ENCODE results near the gene POLR2I.

Gene POLR2I

DNA sequence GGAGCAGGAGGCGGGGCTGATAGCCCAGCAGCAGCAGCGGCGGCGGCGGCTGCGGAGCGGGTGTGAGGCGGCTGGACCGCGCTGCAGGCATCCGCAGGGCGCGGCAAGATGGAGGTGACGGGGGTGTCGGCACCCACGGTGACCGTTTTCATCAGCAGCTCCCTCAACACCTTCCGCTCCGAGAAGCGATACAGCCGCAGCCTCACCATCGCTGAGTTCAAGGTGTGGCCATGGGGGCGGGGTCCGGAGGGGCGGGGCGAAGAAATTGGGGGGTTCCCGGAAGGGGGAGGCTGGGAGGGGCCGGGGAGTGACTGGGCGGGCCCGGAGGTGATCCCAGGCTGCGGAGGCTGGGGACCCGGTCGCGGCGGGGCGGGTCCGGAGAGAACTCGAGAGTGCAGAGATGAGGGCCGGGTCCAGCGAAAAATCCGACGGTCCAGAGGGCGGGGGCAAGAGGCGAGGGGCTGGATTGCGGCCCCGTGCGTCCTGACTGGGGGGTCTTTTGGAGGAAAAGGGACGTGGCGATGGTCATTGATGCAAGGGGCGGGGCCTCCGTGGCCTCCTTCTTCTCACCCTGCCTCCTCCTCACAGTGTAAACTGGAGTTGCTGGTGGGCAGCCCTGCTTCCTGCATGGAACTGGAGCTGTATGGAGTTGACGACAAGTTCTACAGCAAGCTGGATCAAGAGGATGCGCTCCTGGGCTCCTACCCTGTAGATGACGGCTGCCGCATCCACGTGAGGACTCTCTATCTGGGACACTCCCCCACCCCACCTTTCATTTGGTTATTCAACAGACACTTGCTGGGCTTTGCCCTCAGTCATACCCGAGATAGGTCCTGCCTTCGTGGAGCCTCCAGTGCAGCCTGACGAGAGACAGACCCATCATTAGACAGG is 1.0 kb upstream of the POLR2I start, which contains the start of gene TBCB:
Gene TBCB (plus strand): TSS at position 16 of the 891 bp plus-strand sequence. CDS start 93 bp downstream, at position 109.
- peaks cover 28% of the 10 kb centered on the region for H4K20me1 ChIP-seq
- H3K36me3 ChIP-seq, result peaks cover 72% of the 10 kb centered on the region

GRCh38 chr19:36113894-36114720 is 568 bp downstream of the POLR2I start:
- H3K9ac ChIP-seq, result peak overlapping the region; percentile 89
- peaks cover 62% of the 10 kb centered on the region for H3K36me3 ChIP-seq
- H4K20me1 ChIP-seq, result peaks cover 23% of the 10 kb centered on the region
- H3K4me2 ChIP-seq, result peak overlapping the region; percentile 95
- H3K4me1 ChIP-seq, result peaks cover 36% of the 10 kb centered on the region
- no peaks in the 10 kb centered on the region for H3K27me3 ChIP-seq
- peak overlapping the region; percentile 81 for H3K27ac ChIP-seq
- H3K9me3 ChIP-seq, result no peaks in the 10 kb centered on the region
- H3K4me3 ChIP-seq, result peak overlapping the region; percentile 93
- TF ChIP-seq Cebpa-rat (IDR thresholded peaks at IDR 0.05), result no peak

More for the DNA sequence above, 1.0 kb upstream of the POLR2I start, which contains the start of gene TBCB:
- no peak for TF ChIP-seq Cebpa-rat (IDR thresholded peaks at IDR 0.05)
- Histone ChIP-seq H3K9ac (peak within 1 kb of the TSS; percentile 89), H3K4me1 (peaks cover 52% of the 10 kb centered on the region), H3K9me3 (no peaks in the 10 kb centered on the region), H3K27ac (peak within 1 kb of the TSS; percentile 81), H3K4me3 (peak within 1 kb of the TSS; percentile 93), H3K4me2 (peak within 1 kb of the TSS; percentile 95), H3K27me3 (no peaks in the 10 kb centered on the region)

DNA sequence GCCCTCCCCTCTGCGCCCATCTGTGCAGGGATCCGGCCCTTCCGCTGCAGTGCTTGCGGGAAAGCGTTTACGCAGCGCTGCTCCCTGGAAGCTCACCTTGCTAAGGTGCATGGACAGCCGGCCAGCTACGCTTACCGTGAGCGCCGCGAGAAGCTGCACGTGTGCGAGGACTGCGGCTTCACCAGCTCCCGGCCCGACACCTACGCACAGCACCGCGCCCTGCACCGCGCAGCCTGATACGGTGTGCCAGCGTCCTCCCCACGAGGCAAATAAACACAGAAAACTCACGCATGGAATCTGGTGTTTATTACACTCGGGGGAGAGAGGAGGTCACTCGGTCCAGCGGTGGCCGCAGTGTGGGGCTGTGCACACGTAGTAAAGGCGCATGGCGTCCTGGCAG is 1.2 kb downstream of the POLR2I start:
- Histone ChIP-seq H3K4me1 (peaks cover 29% of the 10 kb centered on the region), H3K36me3 (peaks cover 62% of the 10 kb centered on the region), H3K27me3 (no peaks in the 10 kb centered on the region), H3K27ac (no peak overlapping the region), H4K20me1 (peaks cover 23% of the 10 kb centered on the region), H3K4me2 (peak overlapping the region; percentile 95), H3K9me3 (no peaks in the 10 kb centered on the region), H3K4me3 (peak overlapping the region; percentile 93), H3K9ac (peak overlapping the region; percentile 89)
- TF ChIP-seq Cebpa-rat (IDR thresholded peaks at IDR 0.05), result no peak

DNA sequence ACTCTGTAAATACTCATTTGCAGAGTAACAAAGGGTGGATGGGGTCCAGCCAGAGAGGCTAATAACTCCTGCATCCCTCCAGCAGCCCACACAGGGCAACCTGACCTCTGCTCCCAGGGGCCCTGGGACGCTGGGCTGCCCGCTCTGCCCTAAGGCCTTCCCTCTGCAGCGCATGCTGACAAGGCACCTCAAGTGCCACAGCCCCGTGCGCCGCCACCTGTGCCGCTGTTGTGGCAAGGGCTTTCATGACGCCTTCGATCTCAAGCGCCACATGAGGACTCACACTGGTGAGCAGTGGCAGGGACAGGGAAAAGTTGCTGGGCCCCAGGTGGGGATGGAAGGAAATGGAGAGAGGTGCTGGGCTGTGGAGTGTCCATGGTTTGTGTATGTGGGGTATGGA is 2.0 kb downstream of the POLR2I start:
- TF ChIP-seq Cebpa-rat (IDR thresholded peaks at IDR 0.05), result no peak
- Histone ChIP-seq H3K4me2 (no peak overlapping the region), H4K20me1 (peaks cover 23% of the 10 kb centered on the region), H3K4me3 (no peak overlapping the region), H3K9ac (no peak overlapping the region; the same call in 1 of the 2 replicates), H3K4me1 (peaks cover 26% of the 10 kb centered on the region), H3K36me3 (peaks cover 62% of the 10 kb centered on the region), H3K27me3 (no peaks in the 10 kb centered on the region), H3K9me3 (no peaks in the 10 kb centered on the region), H3K27ac (no peak overlapping the region)

DNA sequence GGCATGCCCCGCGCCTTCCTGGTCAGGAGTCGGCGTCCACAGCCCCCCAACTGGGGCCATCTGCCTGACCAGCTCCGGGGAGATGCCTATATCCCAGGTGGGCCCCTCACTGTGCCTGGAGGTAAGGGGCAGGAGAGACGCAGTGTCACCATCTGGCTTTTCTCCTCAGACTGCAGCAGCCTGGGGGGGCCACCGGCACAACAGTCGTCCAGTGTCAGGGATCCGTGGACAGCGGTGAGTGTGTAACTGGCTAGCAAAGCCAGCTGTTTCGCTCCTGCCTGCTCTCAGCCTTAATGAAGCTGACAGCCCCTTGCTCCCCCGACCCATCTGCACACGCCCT is 3.5 kb downstream of the POLR2I start:
- Histone ChIP-seq H3K27me3 (no peaks in the 10 kb centered on the region), H3K27ac (no peak overlapping the region), H4K20me1 (peaks cover 14% of the 10 kb centered on the region), H3K4me1 (peaks cover 18% of the 10 kb centered on the region), H3K4me3 (no peak overlapping the region), H3K36me3 (peaks cover 65% of the 10 kb centered on the region), H3K4me2 (no peak overlapping the region), H3K9me3 (no peaks in the 10 kb centered on the region), H3K9ac (peak overlapping the region; percentile 4; the same call in 1 of the 2 replicates)
- TF ChIP-seq Cebpa-rat (IDR thresholded peaks at IDR 0.05), result no peak

GRCh38 chr19:36110487-36111199 is 4.0 kb downstream of the POLR2I start, which contains the start of gene OVOL3:
TSS of gene OVOL3 (plus strand) at chr19:36111143. CDS start at chr19:36111203, 60 bp downstream.
- no peak for TF ChIP-seq Cebpa-rat (IDR thresholded peaks at IDR 0.05)
- Histone ChIP-seq H3K4me2 (no peak within 1 kb of the TSS), H3K27ac (no peak within 1 kb of the TSS)

DNA sequence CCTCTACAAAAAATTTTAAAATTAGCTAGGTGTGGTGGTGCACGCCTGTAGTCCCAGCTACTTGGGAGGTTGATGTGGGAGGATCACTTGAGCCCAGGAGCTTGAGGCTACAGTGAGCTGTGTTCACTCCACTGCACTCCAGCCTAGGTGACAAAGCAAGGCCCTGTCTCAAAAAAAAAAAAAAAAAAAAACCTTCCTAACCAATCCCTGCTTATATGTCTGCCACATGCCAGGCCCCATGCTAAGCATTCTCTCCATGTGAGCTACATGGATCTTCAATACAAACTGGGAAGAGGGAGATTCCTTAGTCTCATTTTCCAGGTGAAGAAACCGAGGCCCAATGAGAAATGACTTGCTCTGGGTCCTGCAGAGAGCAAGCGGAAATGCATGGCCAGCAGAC is 6.0 kb downstream of the POLR2I start:
- H3K36me3 ChIP-seq, result peaks cover 89% of the 10 kb centered on the region
- H4K20me1 ChIP-seq, result peaks cover 5% of the 10 kb centered on the region
- no peak overlapping the region for H3K27ac ChIP-seq
- no peak overlapping the region for H3K4me2 ChIP-seq
- H3K9me3 ChIP-seq, result no peaks in the 10 kb centered on the region
- H3K27me3 ChIP-seq, result no peaks in the 10 kb centered on the region
- TF ChIP-seq Cebpa-rat (IDR thresholded peaks at IDR 0.05), result no peak
- H3K9ac ChIP-seq, result no peak overlapping the region
- peaks cover 9% of the 10 kb centered on the region for H3K4me1 ChIP-seq
- H3K4me3 ChIP-seq, result no peak overlapping the region

More at GRCh38 chr19:36110487-36111199, 4.0 kb downstream of the POLR2I start, which contains the start of gene OVOL3:
- H3K27me3 ChIP-seq, result no peaks in the 10 kb centered on the region
- no peaks in the 10 kb centered on the region for H3K9me3 ChIP-seq
- H3K36me3 ChIP-seq, result peaks cover 70% of the 10 kb centered on the region
- peaks cover 10% of the 10 kb centered on the region for H4K20me1 ChIP-seq
- H3K9ac ChIP-seq, result peak within 1 kb of the TSS; percentile 4; the same call in 1 of the 2 replicates
- no peak within 1 kb of the TSS for H3K4me3 ChIP-seq
- H3K4me1 ChIP-seq, result peaks cover 14% of the 10 kb centered on the region

- no peaks in the 10 kb centered on the region for H3K27me3 ChIP-seq
- no peak overlapping the region for H3K4me3 ChIP-seq
- H3K9me3 ChIP-seq, result no peaks in the 10 kb centered on the region
- H3K36me3 ChIP-seq, result peaks cover 89% of the 10 kb centered on the region
- no peak overlapping the region for H3K4me2 ChIP-seq
- peaks cover 10% of the 10 kb centered on the region; the same call in 1 of the 2 replicates for H4K20me1 ChIP-seq
- no peak for TF ChIP-seq Cebpa-rat (IDR thresholded peaks at IDR 0.05)
- H3K4me1 ChIP-seq, result no peaks in the 10 kb centered on the region
- H3K27ac ChIP-seq, result no peak overlapping the region
- H3K9ac ChIP-seq, result no peak overlapping the region
Measured at GRCh38 chr19:36106991-36107390, 7.7 kb downstream of the POLR2I start.

GRCh38 chr19:36106441-36106840 is 8.2 kb downstream of the POLR2I start:
- Histone ChIP-seq H3K4me3 (no peak overlapping the region), H3K4me2 (no peak overlapping the region), H3K27me3 (no peaks in the 10 kb centered on the region), H3K36me3 (peaks cover 89% of the 10 kb centered on the region), H3K4me1 (no peaks in the 10 kb centered on the region), H3K27ac (no peak overlapping the region), H3K9ac (no peak overlapping the region), H3K9me3 (no peaks in the 10 kb centered on the region), H4K20me1 (peaks cover 10% of the 10 kb centered on the region; the same call in 1 of the 2 replicates)
- no peak for TF ChIP-seq Cebpa-rat (IDR thresholded peaks at IDR 0.05)

Measured in BLaER1 (cell line).